Peyer's patch (tissue), 4 donors: ENCODE measurements around the gene AK4. TPM values are rescaled to one million over a fixed set of nuclear protein-coding genes. Genes with fewer than 3 reads are reported as not detected.
A peak's percentile ranks its signal among the peaks of the same experiment; 100 is the strongest.
"Not testable (repeated sequence)": the region's sequence is repeated elsewhere in the genome, so short reads cannot be mapped to it uniquely, and the experiment has no call there.

ENCODE experiments used
- DNase-seq, 3 donors: peaks; one replicate each; pipeline ENCODE4 v3.0.0-alpha.2; 2017 to 2019
- H3K27ac ChIP-seq, 4 donors: fragments of 200-600 bp; sonication (generic); one replicate each; pipeline ENCODE4 v1.5.1; 2016 to 2019
- H3K27me3 ChIP-seq, 2 donors: fragments of 200-600 bp; sonication (generic); one replicate each; pipeline ENCODE4 v1.5.1; 2019
- H3K36me3 ChIP-seq, 3 donors: fragments of 200-600 bp; sonication (generic); one replicate each; pipeline ENCODE4 v1.5.1; 2016 to 2019
- H3K4me1 ChIP-seq, 4 donors: fragments of 200-600 bp; sonication (generic); one replicate each; pipeline ENCODE4 v1.5.1; 2016 to 2019
- H3K4me3 ChIP-seq, 4 donors: fragments of 200-600 bp; sonication (generic); 1 replicate in 3 of 4; 2 replicates in 1 of 4; pipeline ENCODE4 v1.5.1; 2016 to 2019; ENCODE audit warnings: mild to moderate bottlenecking in 1 of 4
- H3K9me3 ChIP-seq, 4 donors: fragments of 200-600 bp; sonication (generic); one replicate each; pipeline ENCODE4 v1.5.1; 2016 to 2019; ENCODE audit warnings: mild to moderate bottlenecking in 1 of 4
- CTCF ChIP-seq, 6 experiments: fragments of 450-650 bp in 4 of 6; fragments of 200-600 bp in 2 of 6; sonication (generic) in 1 of 6; IDR thresholded peaks; one replicate each; pipeline ENCODE4 v1.5.1; 2017 to 2019; ENCODE audit warnings: antibody characterized with exemption in 6 of 6, mild to moderate bottlenecking in 3 of 6, moderate library complexity in 1 of 6
- POLR2A ChIP-seq, 2 donors: fragments of 450-650 bp; IDR thresholded peaks; one replicate each; pipeline ENCODE4 v1.5.1; 2017; ENCODE audit warnings: antibody characterized with exemption in 2 of 2, mild to moderate bottlenecking in 2 of 2, moderate library complexity in 2 of 2
- total RNA-seq, 4 donors: library from RNA; depleted of rRNA; stranded (reverse); fragments of >200 nt; gene quantifications; one replicate each; pipeline ENCODE4 v1.1.0, GENCODE V29; 2016

The AK4 gene
- total RNA-seq, 4 donors from 2014 or later = 4.8 to 12.2 (median 6.8) TPM

- Histone ChIP-seq H3K27me3 (no peaks in the 10 kb centered on the region), H3K27ac (no peak overlapping the region), H3K36me3 (no peaks in the 10 kb centered on the region), H3K4me3 (no peak overlapping the region), H3K4me1 (no peaks in the 10 kb centered on the region), H3K9me3 (peaks cover 0 to 4% (median 0%) of the 10 kb centered on the region in 4 donors)
- no peak for TF ChIP-seq CTCF (IDR thresholded peaks at IDR 0.05)
- TF ChIP-seq POLR2A (IDR thresholded peaks at IDR 0.05) = no peak
- DNase-seq = no peak
Measured at GRCh38 chr1:65141394-65141793, 6.6 kb upstream of the AK4 start.

- H3K27ac ChIP-seq = no peak overlapping the region
- H3K4me1 ChIP-seq = peaks cover 0 to 2% (median 0%) of the 10 kb centered on the region in 4 donors
- no peak for DNase-seq
- H3K9me3 ChIP-seq = peaks cover 0 to 4% (median 0%) of the 10 kb centered on the region in 4 donors
- no peaks in the 10 kb centered on the region for H3K27me3 ChIP-seq
- TF ChIP-seq POLR2A (IDR thresholded peaks at IDR 0.05) (no peak), CTCF (IDR thresholded peaks at IDR 0.05) (no peak)
- no peaks in the 10 kb centered on the region for H3K36me3 ChIP-seq
- no peak overlapping the region for H3K4me3 ChIP-seq
Measured at GRCh38 chr1:65141918-65142317, 6.1 kb upstream of the AK4 start.

DNA sequence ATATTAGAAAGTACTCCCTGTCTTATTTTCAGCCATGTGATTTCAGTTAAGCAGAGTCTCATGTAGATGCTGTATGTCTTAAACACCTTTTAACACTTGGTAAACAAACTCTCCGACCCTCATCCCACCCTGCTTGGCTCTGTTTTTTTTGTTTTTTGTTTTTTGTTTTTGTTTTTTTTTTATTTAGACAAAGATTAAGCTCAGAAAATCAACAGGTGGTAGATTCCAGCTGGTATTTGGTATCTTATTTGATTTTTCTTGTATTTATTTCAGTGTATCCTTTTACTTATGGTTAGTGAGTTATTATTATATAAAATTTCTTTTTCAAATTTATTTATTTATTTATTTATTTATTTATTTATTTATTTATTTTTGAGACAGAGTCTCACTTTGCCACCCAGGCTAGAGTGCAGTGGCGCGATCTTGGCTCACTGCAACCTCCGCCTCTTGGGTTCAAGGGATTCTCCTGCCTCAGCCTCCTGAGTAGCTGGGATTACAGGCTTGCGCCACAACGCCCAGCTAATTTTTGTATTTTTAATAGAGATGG, 4.8 kb upstream of the AK4 start:
- not testable (repeated sequence) for H3K4me3 ChIP-seq, H3K27me3 ChIP-seq, H3K9me3 ChIP-seq, H3K36me3 ChIP-seq, H3K4me1 ChIP-seq, H3K27ac ChIP-seq, DNase-seq

GRCh38 chr1:65146908-65147423, 1.0 kb upstream of the AK4 start:
- Histone ChIP-seq H3K4me3 (peak overlapping the region; percentile 29 to 64 (median 59)), H3K27ac (peak overlapping the region in 1 of 4 donors; percentile 82), H3K4me1 (peaks cover 0 to 7% (median 5%) of the 10 kb centered on the region in 4 donors), H3K9me3 (no peaks in the 10 kb centered on the region), H3K36me3 (no peaks in the 10 kb centered on the region), H3K27me3 (no peaks in the 10 kb centered on the region)
- no peak for DNase-seq
- TF ChIP-seq POLR2A (IDR thresholded peaks at IDR 0.05) (no peak), CTCF (IDR thresholded peaks at IDR 0.05) (no peak)

DNA sequence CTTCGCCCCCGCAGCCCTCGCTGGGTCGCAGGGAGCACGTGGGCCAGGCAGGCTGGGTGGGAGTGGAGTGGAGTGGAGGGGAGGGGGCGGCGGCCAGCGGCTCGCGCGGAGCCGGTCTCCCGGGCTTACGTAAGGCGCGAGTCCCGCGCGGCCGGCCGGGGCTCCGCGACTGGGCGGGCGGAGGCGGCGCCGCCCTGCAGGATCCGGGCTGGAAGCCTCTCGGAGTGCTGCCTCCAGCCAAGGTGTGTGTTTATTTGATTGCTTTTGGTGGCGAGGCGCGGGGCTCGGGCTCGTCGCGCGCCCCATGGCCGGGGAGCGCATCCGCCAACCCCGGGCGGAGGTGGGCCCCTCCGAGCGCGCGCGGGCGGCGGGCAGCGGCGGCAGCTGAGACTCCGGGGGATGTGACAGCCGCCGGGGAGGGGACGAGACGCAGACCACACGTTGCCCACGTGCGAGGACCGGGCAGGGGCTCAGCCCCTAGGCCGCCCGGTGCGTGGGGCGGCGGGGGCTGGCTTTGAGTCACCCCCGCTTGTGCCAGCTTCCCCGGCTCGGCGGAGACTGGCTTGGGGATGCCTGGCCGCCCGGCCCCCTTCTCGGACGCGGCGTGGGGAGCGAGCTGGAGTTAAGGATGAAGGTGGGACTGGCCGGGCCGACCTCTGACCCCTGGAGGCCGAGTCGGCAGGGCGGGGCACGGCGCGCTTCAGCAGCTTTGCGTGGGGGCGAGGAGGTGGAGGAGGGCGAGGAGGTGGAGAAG, 402 bp upstream of the AK4 start:
- TF ChIP-seq POLR2A (IDR thresholded peaks at IDR 0.05) (no peak), CTCF (IDR thresholded peaks at IDR 0.05) (no peak)
- Histone ChIP-seq H3K36me3 (no peaks in the 10 kb centered on the region), H3K4me3 (peak overlapping the region; percentile 29 to 64 (median 59)), H3K27me3 (no peaks in the 10 kb centered on the region), H3K9me3 (no peaks in the 10 kb centered on the region), H3K4me1 (peaks cover 0 to 7% (median 5%) of the 10 kb centered on the region in 4 donors), H3K27ac (peak overlapping the region in 3 of 4 donors; percentile 14 to 82 (median 32))
- DNase-seq = peak in 2 of 3 donors; percentile 46 to 65
